Measurements from ENCODE around the gene MYADML2. TPM values are rescaled to one million over a fixed set of nuclear protein-coding genes. Genes with fewer than 3 reads are reported as not detected.

Gene MYADML2
- total RNA-seq, 1 experiment from 2014 or later: 0.46 TPM

GRCh38 chr17:81941484-81942166 lies 5.4 kb downstream of the MYADML2 start:
- TF ChIP-seq TCF7 (CRISPR knock-in tag; IDR thresholded peaks at IDR 0.05; ENCODE audit: low read depth) (no peak), ZNF423 (CRISPR knock-in tag; IDR thresholded peaks at IDR 0.05) (0 out of 2 replicates have a peak, but pooled peaks have one; percentile 18)
- DNase-seq (ENCODE audit: low spot score) (peak; percentile 68), ATAC-seq (peak; percentile 16)
- Mint-ChIP-seq H3K4me3 (peak overlapping the region; percentile 22), H3K36me3 (no peaks in the 10 kb centered on the region), H3K27ac (no peak overlapping the region), H3K4me1 (peaks cover 12% of the 10 kb centered on the region; the same call in 1 of the 2 replicates), H3K9me3 (no peaks in the 10 kb centered on the region), H3K27me3 (ENCODE audit: low read depth) (peaks cover 23% of the 10 kb centered on the region)
- POLR2A ChIA-PET: no interaction called here
- CTCF ChIA-PET: interaction anchor here (1.0 to 3.2 kb wide), 5 partner anchors 14 to 81 kb away, joined by 3 to 16 read pairs (median 4); partner anchors contain the start of genes CENPX and MAFG

- POLR2A ChIA-PET: interaction anchor here (1.2 kb wide), 1 partner anchor 9 kb away, joined by 3 read pairs; no protein-coding TSS in a partner anchor
- Mint-ChIP-seq H3K4me3 (no peak overlapping the region), H3K27me3 (ENCODE audit: low read depth) (peaks cover 23% of the 10 kb centered on the region), H3K36me3 (no peaks in the 10 kb centered on the region), H3K27ac (no peak overlapping the region), H3K9me3 (no peaks in the 10 kb centered on the region), H3K4me1 (peaks cover 20% of the 10 kb centered on the region)
- DNase-seq (ENCODE audit: low spot score): no peak
- CTCF ChIA-PET: interaction anchor here (0.6 to 3.2 kb wide), 8 partner anchors 13 to 82 kb away, joined by 3 to 16 read pairs (median 4); partner anchors contain the start of genes CENPX and MAFG
- ATAC-seq: no peak
- TF ChIP-seq PRDM15 (CRISPR knock-in tag; IDR thresholded peaks at IDR 0.05): no peak
- TF ChIP-seq ELF4 (CRISPR knock-in tag; IDR thresholded peaks at IDR 0.05; ENCODE audit: low read depth): no peak
- TF ChIP-seq NR2C2 (CRISPR knock-in tag; IDR thresholded peaks at IDR 0.05): no peak
- TF ChIP-seq ERG (CRISPR knock-in tag; IDR thresholded peaks at IDR 0.05): no peak
- no peak for TF ChIP-seq FOXK1 (CRISPR knock-in tag; IDR thresholded peaks at IDR 0.05)
- no peak for TF ChIP-seq JAZF1 (CRISPR knock-in tag; IDR thresholded peaks at IDR 0.05)
- TF ChIP-seq ZNF121 (CRISPR knock-in tag; IDR thresholded peaks at IDR 0.05): no peak
- TF ChIP-seq ATF2 (CRISPR knock-in tag; IDR thresholded peaks at IDR 0.05; ENCODE audit: borderline replicate concordance, low read depth): no peak
Observed at GRCh38 chr17:81940538-81941483, 6.2 kb downstream of the MYADML2 start.

GRCh38 chr17:81939881-81940385 lies 7.1 kb downstream of the MYADML2 start:
- ChIA-PET CTCF (interaction anchor here (0.6 to 3.2 kb wide), 4 partner anchors 19 to 81 kb away, joined by 3 to 16 read pairs (median 4); no protein-coding TSS in a partner anchor), POLR2A (interaction anchor here (0.5 to 1.2 kb wide), 2 partner anchors 8 to 9 kb away, joined by 3 read pairs; no protein-coding TSS in a partner anchor)
- peaks cover 3% of the 10 kb centered on the region; the same call in 1 of the 2 replicates for H3K36me3 Mint-ChIP-seq
- no peaks in the 10 kb centered on the region for H3K9me3 Mint-ChIP-seq
- ATAC-seq: no peak
- H3K4me1 Mint-ChIP-seq: peaks cover 22% of the 10 kb centered on the region
- H3K4me3 Mint-ChIP-seq: no peak overlapping the region
- DNase-seq (ENCODE audit: low spot score): no peak
- no peak overlapping the region for H3K27ac Mint-ChIP-seq
- peaks cover 23% of the 10 kb centered on the region for H3K27me3 Mint-ChIP-seq (ENCODE audit: low read depth)
- TF ChIP-seq CTCF (IDR thresholded peaks at IDR 0.05) (no peak), GRHL2 (CRISPR knock-in tag; IDR thresholded peaks at IDR 0.05; ENCODE audit: insufficient replicate concordance, severe bottlenecking) (no peak), CBFB (CRISPR knock-in tag; IDR thresholded peaks at IDR 0.05; ENCODE audit: low read depth) (no peak), NR1H2 (CRISPR knock-in tag; IDR thresholded peaks at IDR 0.05) (no peak), ATF3 (CRISPR knock-in tag; conservative IDR thresholded peaks at IDR 0.05) (no peak), SMAD3 (CRISPR knock-in tag; IDR thresholded peaks at IDR 0.05; ENCODE audit: borderline replicate concordance) (no peak), ZNF232 (CRISPR knock-in tag; IDR thresholded peaks at IDR 0.05) (no peak), NFE2L1 (CRISPR knock-in tag; IDR thresholded peaks at IDR 0.05) (no peak)
